PC-3 (cell line): ENCODE results near the gene DCAF4.

ENCODE experiments used
- CTCF ChIP-seq: fragments of 300-600 bp; sonication (generic); conservative IDR thresholded peaks from 2 replicates; pipeline ENCODE4 v1.5.1; 2017; ENCODE audit warnings: antibody characterized with exemption, low read depth, mild to moderate bottlenecking, low read length
- EZH2 ChIP-seq: fragments of 300-600 bp; sonication (generic); IDR thresholded peaks from one replicate; pipeline ENCODE4 v1.6.1; 2017; ENCODE audit warnings: antibody characterized with exemption, mild to moderate bottlenecking, low read length; ENCODE audit not compliant: unreplicated experiment
- EZH2phosphoT487 ChIP-seq: fragments of 300-600 bp; sonication (generic); IDR thresholded peaks from 2 replicates; pipeline ENCODE4 v1.6.1; 2018; ENCODE audit warnings: mild to moderate bottlenecking, antibody characterized with exemption, low read length, borderline replicate concordance

GRCh38 chr14:72921396-72921795 is 4.9 kb upstream of the DCAF4 start:
- TF ChIP-seq CTCF (no peak), EZH2 (no peak), EZH2phosphoT487 (no peak)
